ENCODE results near the gene ERC1.

The ERC1 gene

DNA sequence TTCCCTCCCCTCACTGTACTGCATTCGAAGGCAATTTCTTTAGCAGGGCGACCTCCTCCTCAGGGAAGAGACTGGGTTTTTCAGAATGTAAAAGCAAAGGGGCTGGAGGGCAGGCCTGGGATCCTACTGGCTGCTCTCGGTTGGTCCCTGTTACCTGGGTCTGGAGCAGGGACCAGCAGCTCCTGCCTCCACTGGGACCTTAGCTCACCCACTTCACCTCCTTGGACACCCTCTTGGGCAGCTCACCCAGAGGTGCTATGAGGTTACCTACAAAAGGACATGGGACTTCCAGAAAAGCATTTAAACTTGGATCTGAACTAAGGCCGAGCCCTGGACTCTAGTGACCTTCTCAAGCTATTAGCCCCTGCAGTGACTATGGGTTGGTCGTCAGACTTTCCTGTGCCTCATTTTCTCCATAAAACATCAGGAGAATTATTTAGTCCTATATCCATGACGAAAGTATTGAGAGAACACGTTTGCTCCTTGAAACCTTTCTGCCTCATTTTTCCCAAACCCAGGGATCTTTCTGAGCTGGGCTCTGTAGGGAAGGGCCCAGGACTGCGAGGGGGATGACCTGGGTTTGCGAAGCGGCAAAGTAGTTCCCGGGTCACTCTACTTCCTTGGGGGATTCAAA, 538.3 kb downstream of the ERC1 start:
- no peak for DNase-seq

DNA sequence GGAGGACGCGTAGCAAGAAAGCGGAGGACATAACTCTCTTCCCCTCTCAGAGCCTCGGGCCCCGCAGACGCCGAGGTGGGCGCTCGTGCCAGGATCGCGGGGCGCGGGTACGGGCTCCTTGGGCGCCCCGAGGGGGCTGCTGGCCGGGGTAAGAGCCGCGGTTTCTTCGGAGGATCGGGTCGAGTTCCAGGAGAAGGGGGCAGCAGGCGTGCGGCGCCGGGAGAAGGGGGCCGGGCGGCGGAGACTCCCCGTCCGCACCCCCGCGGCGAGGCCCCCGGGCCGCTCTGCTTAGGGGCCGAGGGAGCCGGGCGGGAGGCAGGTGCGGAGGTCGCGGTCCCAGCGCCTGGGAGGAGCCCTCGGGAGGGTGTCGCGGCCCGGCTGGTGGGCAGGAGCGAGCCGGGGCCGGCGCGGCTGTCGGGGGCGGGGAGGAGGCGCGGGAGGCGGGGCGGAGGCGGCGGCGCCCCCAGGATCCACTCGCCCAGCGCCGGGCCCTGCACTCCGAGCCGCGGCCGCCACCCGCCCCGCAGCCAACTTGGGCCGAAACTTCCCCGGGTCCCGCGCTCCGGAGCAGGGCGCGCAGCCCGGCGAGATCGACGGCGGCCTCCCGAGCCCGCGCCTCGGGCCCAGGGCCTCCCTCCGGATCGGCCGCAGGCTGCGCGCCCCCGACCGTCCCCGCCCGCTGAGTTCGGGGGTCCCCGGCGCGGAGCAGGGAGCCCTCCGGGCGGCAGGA, 539.0 kb downstream of the ERC1 start:
- DNase-seq: no peak

DNA sequence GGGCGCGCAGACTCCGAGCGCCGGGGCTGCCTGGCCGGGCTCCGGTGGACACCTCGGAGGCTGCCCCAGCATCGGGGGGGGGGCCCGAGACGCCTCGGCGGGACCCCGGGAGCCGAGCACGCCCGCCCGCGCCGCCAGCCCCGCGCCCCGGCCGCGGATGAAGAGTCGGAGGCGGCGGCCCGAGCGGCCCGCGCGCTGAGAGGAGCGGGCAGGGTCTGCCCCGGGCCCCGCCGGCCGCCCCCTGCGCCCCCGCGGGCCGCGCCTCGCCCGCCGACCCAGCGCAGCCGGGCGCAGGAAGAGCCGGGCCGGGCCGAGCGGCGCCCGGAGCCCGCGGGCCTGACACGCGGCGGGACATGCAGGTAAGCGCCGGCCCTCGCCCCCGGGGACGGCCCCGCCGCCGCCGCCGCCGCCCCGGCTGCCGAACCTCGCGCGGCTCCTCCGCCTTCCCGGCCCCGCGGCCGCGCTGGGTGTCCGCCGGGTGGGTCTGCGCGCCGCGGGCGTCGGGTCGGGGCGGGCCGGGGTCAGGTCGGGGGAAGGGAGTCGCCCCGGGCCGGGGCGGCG, 539.6 kb downstream of the ERC1 start:
- no peak for DNase-seq

DNA sequence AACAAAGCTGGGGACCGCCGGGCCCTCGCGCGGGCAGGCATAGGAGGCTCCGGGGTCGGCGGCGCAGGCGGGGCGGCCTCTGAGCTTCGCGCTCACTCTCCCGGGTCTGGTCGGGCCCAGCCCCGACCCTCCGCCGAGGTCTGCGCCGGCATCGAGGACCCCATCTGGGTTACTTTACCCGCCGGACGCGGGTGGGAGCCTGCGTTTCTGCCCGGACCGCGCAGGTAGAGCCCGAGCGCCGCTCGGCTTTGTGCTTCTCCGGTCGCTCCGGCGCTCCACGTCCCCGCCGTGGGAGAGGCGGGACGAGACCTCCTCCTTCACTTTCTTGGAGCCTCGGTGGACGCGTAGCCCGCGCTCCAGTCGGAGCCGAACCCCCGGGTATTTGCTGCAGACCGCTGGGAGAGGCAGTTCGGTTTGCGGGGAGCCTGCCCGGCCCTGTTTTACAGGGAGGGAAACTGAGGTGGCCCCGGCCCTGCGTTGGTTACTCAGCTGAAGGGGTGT, 540.2 kb downstream of the ERC1 start:
- DNase-seq: no peak

DNA sequence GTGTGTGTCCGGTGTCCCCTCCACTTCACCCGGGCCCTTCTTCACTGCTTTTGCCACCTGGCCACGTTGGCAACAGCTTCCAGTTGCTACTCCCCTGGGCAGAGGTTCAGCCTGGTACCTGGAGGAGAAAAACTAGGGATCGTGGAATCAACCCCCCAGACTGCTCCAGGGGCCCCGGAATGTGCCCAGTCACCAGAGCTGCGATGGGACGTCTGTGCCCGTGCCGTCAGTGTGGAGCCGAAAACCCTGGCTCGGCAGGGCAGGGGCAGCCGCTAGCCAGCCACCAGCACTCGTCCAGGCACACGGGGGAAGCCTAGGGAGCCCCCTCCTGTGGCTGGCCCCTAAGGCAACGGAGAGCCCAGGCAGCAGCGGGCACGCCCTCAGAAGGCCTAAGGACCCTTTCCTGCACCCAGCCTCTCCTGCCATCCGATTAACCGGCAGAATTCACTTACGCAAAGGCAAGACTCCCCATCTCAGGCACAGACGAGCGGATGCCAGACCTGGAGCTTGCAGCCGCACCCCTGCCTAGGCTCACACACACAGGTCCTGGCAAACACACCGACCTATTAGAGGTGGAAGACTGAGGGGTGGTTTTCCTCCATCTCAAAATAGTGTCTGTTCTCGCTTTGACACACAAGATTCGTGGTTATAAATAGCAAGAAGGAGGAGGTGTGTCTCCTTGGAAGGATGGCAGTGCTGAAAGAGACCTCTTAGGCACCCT, 540.8 kb downstream of the ERC1 start:
- DNase-seq: no peak

DNA sequence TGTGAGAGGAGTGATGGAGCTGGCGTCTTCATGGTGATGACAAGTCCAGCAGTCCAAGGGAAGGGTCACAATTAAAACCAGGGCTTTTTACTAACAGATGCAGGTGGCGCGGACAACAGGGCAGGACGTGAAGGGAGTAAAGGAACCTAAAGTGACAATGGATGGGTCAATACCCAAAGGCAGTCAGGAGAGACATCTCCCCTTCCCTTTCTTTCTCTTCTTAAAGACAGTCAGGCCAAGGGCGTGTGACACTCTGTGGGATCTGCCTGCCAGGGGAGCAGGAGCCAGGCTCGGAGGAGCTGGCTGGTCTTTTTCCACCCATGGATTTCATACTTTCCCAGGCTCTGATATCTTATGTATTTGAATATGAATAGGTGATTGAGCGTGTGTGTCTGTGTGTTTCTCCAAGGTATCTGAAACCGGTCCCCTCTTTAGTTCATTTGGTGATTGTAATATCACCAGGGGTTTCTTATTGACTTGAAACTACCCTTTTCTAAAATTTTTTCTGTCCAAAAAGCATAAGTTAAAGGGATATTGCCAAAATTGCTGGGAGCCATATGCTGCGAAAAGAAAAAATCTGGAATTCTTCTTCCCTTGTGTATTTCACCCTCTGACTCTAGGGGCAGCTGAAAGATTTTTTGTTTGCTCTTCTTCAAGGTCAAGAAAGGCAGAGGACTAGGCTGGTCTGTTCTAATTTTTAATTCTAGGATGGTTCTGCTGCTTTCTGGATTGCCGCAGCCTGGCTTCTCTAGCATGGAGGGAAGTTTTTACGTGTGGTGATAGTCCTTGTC, 541.5 kb downstream of the ERC1 start:
- no peak for DNase-seq

DNA sequence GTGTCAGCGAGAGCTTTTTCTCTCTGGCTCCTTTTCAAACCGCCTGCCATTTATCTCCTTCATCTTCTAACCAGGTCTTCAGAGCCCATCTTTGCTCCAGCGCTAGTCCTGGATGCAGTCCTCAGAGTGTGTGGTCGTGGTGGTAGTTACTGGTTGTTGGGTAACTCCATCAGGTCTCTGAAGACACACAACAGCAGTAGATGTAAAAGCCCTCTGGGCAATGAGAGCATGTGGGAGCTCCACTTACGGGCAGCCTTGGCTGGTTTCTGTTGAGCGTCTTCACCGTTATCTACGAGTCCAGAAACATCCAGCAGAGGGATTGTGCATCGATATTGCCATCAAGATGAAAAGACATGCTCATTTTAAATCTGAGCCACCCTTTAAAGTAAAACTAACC, 542.2 kb downstream of the ERC1 start:
- DNase-seq: no peak

DNA sequence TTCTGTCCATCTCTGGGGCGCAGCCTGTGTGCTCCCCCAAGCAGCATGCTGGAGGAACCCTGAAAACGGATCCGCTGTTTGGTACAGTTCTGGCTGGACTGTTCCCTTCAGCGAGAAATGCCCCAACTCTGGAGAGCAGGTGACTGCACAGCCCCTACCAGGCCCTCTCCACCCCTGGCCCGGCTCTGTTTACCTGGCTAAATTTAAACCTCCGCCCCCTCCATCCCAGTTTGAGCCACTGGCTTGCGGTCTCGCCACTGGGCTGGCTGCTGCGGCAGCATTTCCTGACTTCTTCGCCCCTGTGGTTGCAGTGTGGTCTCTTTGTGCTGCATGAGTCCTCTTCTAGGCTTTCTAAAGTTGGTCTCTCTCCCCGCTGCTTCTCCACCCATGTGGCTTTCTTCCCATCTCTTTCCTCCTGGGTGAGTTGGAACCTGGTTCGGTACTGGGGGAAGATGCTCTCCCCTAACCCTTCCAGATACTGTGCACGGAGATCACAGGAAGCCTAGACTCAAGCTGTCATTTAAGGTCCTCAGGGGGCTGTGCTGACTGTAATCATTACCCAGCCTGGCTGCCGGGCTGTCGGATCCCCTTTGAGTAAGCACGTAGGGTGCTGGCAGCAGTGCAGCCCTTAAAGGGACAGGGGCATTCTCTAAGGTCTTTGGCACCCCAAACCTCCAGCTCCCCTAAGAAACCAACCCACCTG, 542.7 kb downstream of the ERC1 start:
- no peak for DNase-seq

DNA sequence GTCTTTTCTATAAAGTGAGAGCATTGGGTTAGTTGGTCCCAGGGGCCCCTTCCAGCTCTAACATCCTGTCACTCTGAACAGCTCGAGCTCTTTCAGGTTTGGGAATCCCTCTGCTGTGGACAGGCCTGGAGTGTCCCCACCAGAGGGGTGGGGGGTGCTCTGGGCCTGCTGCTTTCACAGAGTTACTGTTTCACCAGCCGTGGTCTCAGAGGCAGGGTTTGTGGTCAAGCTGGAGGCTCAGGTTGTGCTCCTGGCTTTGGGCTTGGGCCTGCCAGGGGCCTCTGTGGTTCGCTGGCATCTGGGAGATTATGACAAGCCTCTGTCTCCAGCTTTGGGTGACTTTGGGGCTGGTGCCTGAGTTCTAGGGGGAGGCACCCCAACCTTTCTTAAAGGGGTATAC, 543.7 kb downstream of the ERC1 start:
- no peak for DNase-seq

DNA sequence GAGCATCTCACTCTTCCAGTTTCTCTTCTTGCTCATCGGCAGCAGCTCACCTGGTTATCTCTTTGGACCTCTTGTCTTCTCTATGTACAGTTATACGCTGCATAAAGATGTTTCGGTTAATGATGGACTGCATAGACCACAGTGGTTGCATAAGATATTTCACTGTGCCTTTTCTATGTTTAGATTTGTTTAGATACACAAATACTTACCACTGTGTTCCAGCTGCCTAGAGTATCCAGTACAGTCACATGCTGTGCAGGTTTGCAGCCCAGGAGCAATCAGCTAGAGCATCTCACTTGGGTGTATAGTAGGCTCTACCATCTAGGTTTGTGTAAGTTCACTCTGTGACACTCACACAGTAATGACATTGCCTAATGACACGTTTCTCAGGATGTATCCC, 545.8 kb downstream of the ERC1 start:
- no peak for DNase-seq

DNA sequence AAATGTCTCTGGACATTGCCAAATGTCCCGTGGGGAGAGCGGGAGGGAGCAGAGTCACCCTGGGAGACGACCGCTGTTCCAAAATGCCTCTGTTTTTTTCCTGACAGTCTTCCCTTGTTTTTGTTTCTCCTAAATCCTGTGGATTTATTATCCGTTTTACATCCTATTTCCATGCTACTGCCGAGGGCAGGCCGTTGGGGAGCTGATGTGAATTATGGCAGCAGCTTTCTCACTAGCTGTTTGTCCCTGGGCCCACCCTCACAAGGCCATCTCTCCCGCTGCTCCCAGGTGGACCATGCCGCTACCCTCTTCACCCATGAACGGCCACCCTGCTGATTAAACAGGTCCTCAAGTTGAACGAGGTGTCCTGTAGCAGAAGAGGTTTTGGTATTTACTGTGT, 548.1 kb downstream of the ERC1 start:
- DNase-seq: no peak

DNA sequence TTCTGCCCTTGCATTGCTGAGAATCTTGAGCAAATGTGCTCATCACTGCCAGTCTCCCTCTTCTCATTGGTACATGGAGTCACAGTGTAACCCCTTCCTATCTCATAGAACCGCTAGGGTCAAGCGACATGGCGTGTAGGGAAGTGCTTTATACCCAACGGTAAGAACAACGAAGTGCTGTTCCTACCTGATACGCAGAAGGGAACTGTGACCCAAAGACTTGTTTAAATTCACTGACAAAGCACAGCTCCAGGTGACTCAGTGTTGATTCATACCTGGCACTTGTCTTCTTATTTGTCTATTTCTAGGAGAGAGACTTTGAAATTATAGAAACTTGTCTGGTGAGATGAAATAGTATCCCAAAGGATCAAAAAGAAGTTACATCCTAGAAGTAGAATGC, 549.7 kb downstream of the ERC1 start:
- DNase-seq: no peak

DNA sequence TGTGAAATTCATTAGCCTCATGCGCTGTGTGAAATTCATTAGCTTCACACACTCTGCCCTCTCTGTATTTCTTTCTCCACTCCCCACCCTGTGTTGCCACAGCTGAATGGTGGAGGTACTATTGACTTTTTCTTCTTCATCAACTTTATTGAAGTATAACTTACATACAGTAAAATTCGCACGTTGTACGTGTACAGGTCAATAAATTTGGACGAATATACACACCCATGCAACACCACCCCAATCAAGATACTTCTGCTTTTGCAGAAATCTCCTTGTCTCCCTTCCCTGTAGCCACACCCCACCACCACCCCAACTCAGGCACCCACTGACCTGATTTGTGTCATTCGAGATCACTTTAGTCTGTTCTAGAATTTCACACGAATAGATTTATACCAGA, 551.6 kb downstream of the ERC1 start:
- no peak for DNase-seq

DNA sequence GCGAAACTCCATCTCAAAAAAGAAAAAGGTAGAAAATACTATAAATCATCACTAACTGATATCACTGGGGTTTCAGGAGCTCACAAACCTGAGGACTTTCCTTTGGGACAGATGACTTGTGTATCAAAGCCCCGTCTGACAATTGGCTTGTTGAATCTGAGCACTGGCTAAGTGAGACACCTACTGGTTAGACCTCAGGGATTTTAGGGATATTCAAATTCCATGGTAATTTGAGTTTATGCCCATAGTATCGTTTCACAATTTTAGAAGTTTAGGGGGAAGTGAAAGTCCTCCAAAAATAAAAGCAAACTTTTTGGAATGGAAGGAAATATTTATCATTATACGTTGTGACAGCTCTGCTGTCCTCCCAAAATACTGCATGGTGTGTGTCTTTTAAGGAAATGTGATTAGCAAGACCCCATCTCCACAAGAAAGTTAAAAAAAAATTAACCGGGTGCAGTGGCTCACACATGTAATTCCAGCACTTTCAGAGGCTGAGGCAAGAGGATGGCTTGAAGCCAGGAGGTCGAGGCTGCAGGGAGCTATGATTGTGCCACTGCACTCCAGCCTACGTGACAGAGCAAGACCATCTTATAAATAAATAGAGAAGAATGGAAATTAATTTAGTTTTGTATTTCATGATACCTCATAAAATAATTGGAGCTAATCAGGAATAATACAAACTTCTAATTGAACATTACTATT, 554.1 kb downstream of the ERC1 start:
- no peak for DNase-seq

Data from NCI-H2029 treated with DMSO at 0.1 percent for 48 hours (cell line).